T-helper 1 cell treated with Interleukin-12 subunit alpha and Interleukin-12 subunit beta and Interleukin-4 antibody, amounts not matched to agents 30 μg/mL and 1 μg/mL, for 36 hours (primary cell): ENCODE data around the gene SSPN.

Experiments
- H3K27ac Mint-ChIP-seq: one replicate; pipeline ENCODE4 v1.8.0; 2021; ENCODE audit warnings: mild to moderate bottlenecking, mixed read lengths
- H3K27me3 Mint-ChIP-seq: one replicate; pipeline ENCODE4 v1.8.0; 2021; ENCODE audit warnings: low read depth, mixed read lengths
- H3K36me3 Mint-ChIP-seq: one replicate; pipeline ENCODE4 v1.8.0; 2021; ENCODE audit warnings: low read depth, mixed read lengths
- H3K4me1 Mint-ChIP-seq: one replicate; pipeline ENCODE4 v1.8.0; 2021; ENCODE audit warnings: low read depth, mixed read lengths
- H3K4me3 Mint-ChIP-seq: one replicate; pipeline ENCODE4 v1.8.0; 2021; ENCODE audit warnings: mild to moderate bottlenecking, moderate library complexity, mixed read lengths
- H3K9me3 Mint-ChIP-seq: one replicate; pipeline ENCODE4 v1.8.0; 2021; ENCODE audit warnings: mixed read lengths

Gene SSPN

GRCh38 chr12:26286186-26286585 is 90.8 kb downstream of the SSPN start:
- Mint-ChIP-seq H3K27me3 (no peaks in the 10 kb centered on the region), H3K36me3 (no peaks in the 10 kb centered on the region), H3K27ac (no peak overlapping the region), H3K9me3 (no peaks in the 10 kb centered on the region), H3K4me3 (no peak overlapping the region), H3K4me1 (peaks cover 8% of the 10 kb centered on the region)

GRCh38 chr12:26287671-26288381 is 92.5 kb downstream of the SSPN start:
- Mint-ChIP-seq H3K27me3 (no peaks in the 10 kb centered on the region), H3K36me3 (no peaks in the 10 kb centered on the region), H3K4me1 (peaks cover 2% of the 10 kb centered on the region), H3K9me3 (no peaks in the 10 kb centered on the region), H3K27ac (no peak overlapping the region), H3K4me3 (no peak overlapping the region)

- no peaks in the 10 kb centered on the region for H3K4me1 Mint-ChIP-seq
- H3K36me3 Mint-ChIP-seq: no peaks in the 10 kb centered on the region
Measured at GRCh38 chr12:26290565-26290964, 95.2 kb downstream of the SSPN start.

GRCh38 chr12:26292596-26292995 is 97.2 kb downstream of the SSPN start:
- Mint-ChIP-seq H3K4me1 (no peaks in the 10 kb centered on the region), H3K27ac (no peak overlapping the region), H3K27me3 (peaks cover 4% of the 10 kb centered on the region), H3K36me3 (peaks cover 2% of the 10 kb centered on the region), H3K9me3 (no peaks in the 10 kb centered on the region), H3K4me3 (no peak overlapping the region)

More at GRCh38 chr12:26290565-26290964, 95.2 kb downstream of the SSPN start:
- Mint-ChIP-seq H3K27ac (no peak overlapping the region), H3K9me3 (no peaks in the 10 kb centered on the region), H3K27me3 (no peaks in the 10 kb centered on the region), H3K4me3 (no peak overlapping the region)

GRCh38 chr12:26293612-26294011 is 98.2 kb downstream of the SSPN start:
- H3K4me3 Mint-ChIP-seq: no peak overlapping the region
- H3K36me3 Mint-ChIP-seq: peaks cover 2% of the 10 kb centered on the region
- no peak overlapping the region for H3K27ac Mint-ChIP-seq
- no peaks in the 10 kb centered on the region for H3K9me3 Mint-ChIP-seq
- peaks cover 4% of the 10 kb centered on the region for H3K27me3 Mint-ChIP-seq
- H3K4me1 Mint-ChIP-seq: peaks cover 2% of the 10 kb centered on the region

GRCh38 chr12:26295001-26295400 is 99.6 kb downstream of the SSPN start:
- Mint-ChIP-seq H3K4me3 (no peak overlapping the region), H3K4me1 (peaks cover 12% of the 10 kb centered on the region), H3K9me3 (no peaks in the 10 kb centered on the region), H3K27ac (no peak overlapping the region), H3K27me3 (peaks cover 4% of the 10 kb centered on the region), H3K36me3 (peaks cover 2% of the 10 kb centered on the region)

- H3K27ac Mint-ChIP-seq: no peak overlapping the region
- no peaks in the 10 kb centered on the region for H3K9me3 Mint-ChIP-seq
- H3K27me3 Mint-ChIP-seq: peaks cover 4% of the 10 kb centered on the region
- no peak overlapping the region for H3K4me3 Mint-ChIP-seq
- H3K4me1 Mint-ChIP-seq: peaks cover 12% of the 10 kb centered on the region
- H3K36me3 Mint-ChIP-seq: peaks cover 2% of the 10 kb centered on the region
Measured at GRCh38 chr12:26297396-26298070, 102.2 kb downstream of the SSPN start.

GRCh38 chr12:26298785-26299621 is 103.6 kb downstream of the SSPN start:
- Mint-ChIP-seq H3K27ac (peak overlapping the region; percentile 7), H3K4me1 (peaks cover 12% of the 10 kb centered on the region), H3K27me3 (peaks cover 10% of the 10 kb centered on the region), H3K9me3 (no peaks in the 10 kb centered on the region), H3K4me3 (peak overlapping the region; percentile 9), H3K36me3 (peaks cover 2% of the 10 kb centered on the region)

GRCh38 chr12:26299751-26300150 is 104.4 kb downstream of the SSPN start:
- Mint-ChIP-seq H3K4me1 (peaks cover 12% of the 10 kb centered on the region), H3K4me3 (peak overlapping the region; percentile 0), H3K27me3 (peaks cover 12% of the 10 kb centered on the region), H3K36me3 (peaks cover 2% of the 10 kb centered on the region), H3K27ac (no peak overlapping the region), H3K9me3 (no peaks in the 10 kb centered on the region)
